GM18502 (cell line): ENCODE data around the gene BFSP2.

Experiments used
- ATAC-seq: cut with Tn5 transposase; IDR thresholded peaks from one replicate; pipeline ENCODE4 v1.9.1; 2021; ENCODE audit warnings: mild to moderate bottlenecking; ENCODE audit not compliant: unreplicated experiment, poor library complexity

Gene BFSP2

GRCh38 chr3:133413161-133414020 is 13.5 kb downstream of the BFSP2 start:
- no peak for ATAC-seq

- ATAC-seq, result no peak
Measured at GRCh38 chr3:133414021-133414392, 14.2 kb downstream of the BFSP2 start.

GRCh38 chr3:133418361-133418760 is 18.5 kb downstream of the BFSP2 start:
- ATAC-seq, result no peak

- ATAC-seq, result no peak
Measured at GRCh38 chr3:133419151-133419909, 19.5 kb downstream of the BFSP2 start.

- ATAC-seq, result peak; percentile 45
Measured at GRCh38 chr3:133424937-133425869, 25.3 kb downstream of the BFSP2 start.

- no peak for ATAC-seq
Measured at GRCh38 chr3:133425898-133426297, 26.0 kb downstream of the BFSP2 start.

GRCh38 chr3:133426721-133427120 is 26.9 kb downstream of the BFSP2 start:
- no peak for ATAC-seq

GRCh38 chr3:133428552-133428951 is 28.7 kb downstream of the BFSP2 start:
- no peak for ATAC-seq

GRCh38 chr3:133429063-133429462 is 29.2 kb downstream of the BFSP2 start:
- ATAC-seq, result no peak

GRCh38 chr3:133439563-133439962 is 39.7 kb downstream of the BFSP2 start:
- no peak for ATAC-seq

- ATAC-seq, result no peak
Measured at GRCh38 chr3:133440652-133441051, 40.8 kb downstream of the BFSP2 start.

- ATAC-seq, result peak; percentile 76
Measured at GRCh38 chr3:133441867-133442270, 42.0 kb downstream of the BFSP2 start.

- ATAC-seq, result no peak
Measured at GRCh38 chr3:133442518-133442917, 42.7 kb downstream of the BFSP2 start.

- ATAC-seq, result no peak
Measured at GRCh38 chr3:133443649-133444422, 44.0 kb downstream of the BFSP2 start.

GRCh38 chr3:133444423-133444774 is 44.5 kb downstream of the BFSP2 start:
- ATAC-seq, result no peak

- ATAC-seq, result no peak
Measured at GRCh38 chr3:133445108-133445507, 45.3 kb downstream of the BFSP2 start.

- ATAC-seq, result no peak
Measured at GRCh38 chr3:133447750-133448477, 48.1 kb downstream of the BFSP2 start.

- peak; percentile 93 for ATAC-seq
Measured at GRCh38 chr3:133448478-133449122, 48.7 kb downstream of the BFSP2 start.

- ATAC-seq, result no peak
Measured at GRCh38 chr3:133451309-133451708, 51.5 kb downstream of the BFSP2 start.
